Fibroblast of skin of left quadriceps (primary cell): Measurements from ENCODE around the gene ANKRD66.
"Not testable (repeated sequence)": the region's sequence is repeated elsewhere in the genome, so short reads cannot be mapped to it uniquely, and the experiment has no call there.

Experiments
- DNase-seq, 2 experiments: peaks; one replicate each; pipeline ENCODE4 v3.0.0-alpha.2; 2013; ENCODE audit warnings: low read depth in 2 of 2

ANKRD66 gene

DNA sequence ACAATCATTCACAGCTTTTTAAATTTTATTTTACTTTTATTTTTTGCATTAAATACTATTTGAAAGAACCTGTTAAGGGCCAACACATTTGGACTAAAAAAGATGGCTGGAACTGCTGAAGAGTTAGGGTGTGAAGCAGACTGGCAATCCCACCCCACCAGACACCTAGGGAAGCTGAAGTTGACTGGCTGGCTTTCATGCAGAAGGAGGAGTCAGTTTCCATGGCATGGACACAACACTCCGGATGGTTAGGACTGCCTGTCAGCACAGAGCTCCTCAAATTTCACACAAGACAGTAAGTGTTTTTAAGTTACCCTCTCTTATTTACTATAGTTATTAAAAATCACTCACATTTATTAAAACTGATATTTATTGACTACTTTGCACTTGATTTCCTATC lies at the start of gene ANKRD66:
TSS of gene ANKRD66 (plus strand) at position 238 of the 400 bp plus-strand sequence. CDS start 5,016 bp downstream, outside the sequence.
- DNase-seq: no peak

DNA sequence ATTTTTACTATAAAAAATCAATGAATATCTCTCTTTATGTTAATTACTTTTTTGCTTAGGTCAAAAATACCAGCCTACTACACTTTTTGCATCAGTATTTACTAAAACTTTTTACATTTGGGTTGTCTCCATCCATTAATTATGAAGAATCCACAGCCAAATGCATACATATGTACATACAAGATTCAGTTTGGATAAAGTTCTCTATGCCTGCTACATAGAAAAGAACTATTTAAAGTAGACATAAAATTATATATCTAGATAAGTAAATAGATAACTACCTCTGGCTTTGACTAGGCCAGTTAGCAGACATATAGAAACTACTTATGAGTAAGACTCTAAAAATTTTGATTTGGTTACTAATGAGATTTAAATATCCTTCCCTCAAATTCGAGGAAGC lies 46.8 kb upstream of the ANKRD66 start:
- DNase-seq: no peak

- DNase-seq: no peak
Measured at GRCh38 chr6:46704562-46704961, 42.2 kb upstream of the ANKRD66 start.

GRCh38 chr6:46706464-46706863 lies 40.3 kb upstream of the ANKRD66 start:
- DNase-seq: no peak

- no peak for DNase-seq
Measured at GRCh38 chr6:46711491-46711890, 35.2 kb upstream of the ANKRD66 start.

DNA sequence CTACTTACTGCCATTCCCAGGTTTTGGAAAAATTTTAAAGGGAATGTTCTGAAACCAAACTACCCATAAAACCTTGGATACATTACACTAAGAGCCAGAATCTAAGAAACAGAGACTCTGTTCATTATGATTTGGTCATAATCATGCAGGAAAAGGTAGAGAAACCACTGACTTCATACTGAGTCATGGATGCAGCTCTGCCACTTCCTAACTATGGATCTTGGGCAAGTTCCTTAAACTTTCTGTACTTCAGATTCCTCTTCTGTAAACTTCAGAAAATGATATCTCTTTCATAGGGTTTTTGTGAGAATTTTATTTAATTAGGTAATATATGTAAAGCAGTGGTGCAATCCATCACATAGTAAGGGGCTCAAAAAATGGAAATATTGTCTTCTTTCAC lies 31.6 kb upstream of the ANKRD66 start:
- no peak for DNase-seq

GRCh38 chr6:46719099-46719498 lies 27.6 kb upstream of the ANKRD66 start:
- no peak for DNase-seq

DNA sequence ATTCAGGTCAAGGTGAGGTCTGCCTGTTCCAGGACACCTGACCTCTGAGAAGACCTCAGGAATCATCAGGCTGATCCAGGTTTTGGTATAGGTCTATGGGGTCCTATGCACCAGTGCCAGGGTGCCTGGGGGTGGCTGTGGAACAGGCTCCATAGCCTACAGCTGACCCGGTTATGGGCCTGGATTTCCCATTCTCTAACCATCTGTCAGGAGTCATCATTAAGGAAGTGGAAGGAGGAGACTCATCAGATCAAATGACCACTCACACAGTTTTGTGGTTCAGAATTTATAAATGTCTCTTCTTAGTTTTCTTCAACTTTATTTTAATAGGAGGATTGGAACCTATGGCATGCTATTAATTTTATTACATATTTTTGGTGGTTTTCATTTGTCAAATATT lies 26.3 kb upstream of the ANKRD66 start:
- DNase-seq: no peak

DNA sequence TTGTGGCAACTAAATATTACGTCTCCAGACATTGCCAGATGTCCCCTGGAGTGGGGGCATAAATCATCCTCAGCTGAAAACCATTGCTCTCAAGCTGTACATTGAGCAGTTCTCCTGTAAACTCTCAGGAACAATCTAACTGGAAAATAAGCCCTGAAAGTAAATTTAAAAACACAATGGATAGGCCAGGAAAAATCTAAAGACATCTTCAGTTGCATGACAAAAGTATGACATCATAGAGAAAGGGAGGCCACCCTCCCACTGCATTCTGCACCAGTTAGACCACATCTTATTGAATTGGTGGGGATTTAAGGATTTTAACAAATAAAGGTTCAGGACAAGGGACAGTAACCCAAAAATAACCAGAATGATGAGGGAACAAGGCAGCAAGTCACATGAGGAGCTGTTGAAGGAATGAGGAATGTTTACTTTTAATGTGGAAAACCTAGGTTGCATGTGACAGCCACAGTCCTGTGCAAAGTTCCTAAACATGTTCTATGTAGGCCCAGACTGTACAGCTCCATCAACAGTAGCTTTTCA lies 16.9 kb upstream of the ANKRD66 start:
- no peak for DNase-seq

DNA sequence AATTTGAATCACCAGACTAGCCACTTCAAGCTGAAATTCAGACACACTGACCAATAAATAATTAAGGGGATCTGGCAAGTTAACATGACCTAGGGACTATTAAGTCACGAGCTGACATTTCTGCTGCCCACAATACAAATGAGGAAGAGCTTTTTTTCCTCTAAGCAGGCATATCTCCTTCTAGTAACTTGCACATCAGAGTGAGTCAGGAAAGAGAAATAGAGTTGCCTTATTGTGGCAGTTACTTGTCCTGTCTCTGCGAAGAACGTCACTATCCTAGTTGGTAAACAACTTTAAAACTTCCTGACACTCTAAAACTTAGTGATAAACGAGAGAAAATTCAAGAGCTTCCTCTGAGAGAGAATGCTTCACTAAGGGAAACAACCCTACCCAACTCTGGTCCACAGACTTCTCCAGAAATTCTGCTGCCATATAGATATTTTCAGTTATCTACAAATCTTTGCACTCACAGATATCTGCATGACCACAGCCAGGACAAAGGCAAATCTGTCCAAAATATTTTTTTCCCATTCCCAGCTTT lies 15.7 kb upstream of the ANKRD66 start:
- DNase-seq: no peak

DNA sequence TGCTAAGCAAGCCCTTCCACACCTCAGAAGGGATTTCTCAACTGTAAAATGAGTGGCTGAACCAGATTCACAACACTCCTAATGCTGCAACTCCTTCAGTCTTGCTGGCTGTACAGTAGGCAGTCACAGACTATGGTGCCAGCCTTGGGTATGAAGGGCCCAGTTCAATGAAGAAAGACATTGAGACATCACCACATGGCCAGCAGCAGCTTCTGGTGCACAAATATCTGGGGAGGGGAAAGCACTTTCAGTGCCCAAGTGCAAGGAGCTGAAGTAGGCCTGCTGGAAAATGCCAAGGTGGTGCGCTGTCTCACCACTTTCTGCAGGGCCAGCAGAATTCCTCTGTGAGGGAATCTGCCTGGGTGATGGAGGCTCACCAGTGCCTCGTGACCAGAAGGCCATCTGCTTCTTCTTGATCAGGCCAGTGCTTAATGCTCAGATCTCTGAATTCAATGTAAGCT lies 13.4 kb upstream of the ANKRD66 start:
- DNase-seq: no peak

DNA sequence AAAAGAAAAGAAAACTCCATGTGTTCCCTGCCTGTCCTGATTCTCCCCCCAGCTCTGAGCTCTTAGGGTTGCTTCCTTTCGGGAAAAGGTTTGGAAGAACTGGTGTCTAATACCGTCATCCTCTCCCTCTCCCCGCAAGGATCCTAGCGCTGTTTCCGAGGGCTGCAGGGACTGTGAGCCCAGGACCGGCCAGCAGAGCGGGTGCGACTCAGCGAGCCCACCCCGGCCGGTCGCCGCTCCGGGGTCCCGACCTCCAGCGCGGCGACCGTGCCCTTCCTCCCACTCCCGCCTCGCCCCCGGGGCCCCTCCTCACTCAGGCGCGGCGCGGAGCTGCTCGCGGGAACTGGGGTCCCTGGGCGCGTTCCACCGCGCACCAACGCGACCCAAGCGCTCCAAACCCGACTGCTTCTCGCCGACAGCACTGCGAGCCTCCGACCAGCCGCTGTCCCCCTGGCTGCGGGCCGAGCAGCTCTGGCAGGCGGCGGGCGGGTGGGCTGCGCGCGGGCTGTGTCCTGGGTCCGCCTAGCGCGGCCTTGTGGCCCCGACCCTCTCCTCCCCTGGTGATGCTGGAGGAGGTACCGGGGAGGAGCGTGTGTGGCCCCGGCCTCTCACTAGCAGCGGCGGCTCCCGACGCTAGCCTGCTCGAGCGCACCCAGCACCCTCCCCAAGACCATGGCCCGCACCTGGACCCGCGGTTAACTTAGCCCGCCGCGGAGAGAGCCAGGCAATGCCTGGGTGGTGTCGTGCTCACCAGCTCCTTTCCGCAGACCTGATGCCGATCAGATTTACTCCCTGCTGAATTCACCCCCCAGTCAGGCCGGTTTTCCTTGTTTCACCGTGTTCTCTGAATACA lies 11.6 kb upstream of the ANKRD66 start, which contains the start of gene PLA2G7:
TSS of gene PLA2G7 (minus strand) at position 509 of the 853 bp plus-strand sequence. CDS start 12,484 bp downstream, outside the sequence.
- no peak for DNase-seq

GRCh38 chr6:46735720-46736031 lies 11.1 kb upstream of the ANKRD66 start:
- no peak for DNase-seq

DNA sequence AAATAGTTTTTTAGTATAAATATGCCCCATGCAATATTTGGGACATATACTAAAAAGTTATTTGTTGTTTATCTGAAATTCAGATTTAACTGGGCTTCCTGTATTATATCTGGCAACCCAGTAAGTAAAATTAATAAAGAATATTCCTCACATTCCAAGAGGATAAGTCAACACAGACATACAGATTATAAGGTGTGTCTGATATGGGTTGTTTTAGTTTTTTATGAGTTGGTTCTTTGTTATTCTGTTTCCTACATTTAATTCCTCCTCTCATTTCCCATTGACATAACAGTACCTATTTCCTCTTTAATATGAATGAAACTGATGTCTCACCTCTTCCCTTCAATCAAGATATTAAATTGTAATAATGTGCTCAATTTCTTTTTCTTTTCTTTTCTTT lies 9.8 kb upstream of the ANKRD66 start:
- DNase-seq: no peak

DNA sequence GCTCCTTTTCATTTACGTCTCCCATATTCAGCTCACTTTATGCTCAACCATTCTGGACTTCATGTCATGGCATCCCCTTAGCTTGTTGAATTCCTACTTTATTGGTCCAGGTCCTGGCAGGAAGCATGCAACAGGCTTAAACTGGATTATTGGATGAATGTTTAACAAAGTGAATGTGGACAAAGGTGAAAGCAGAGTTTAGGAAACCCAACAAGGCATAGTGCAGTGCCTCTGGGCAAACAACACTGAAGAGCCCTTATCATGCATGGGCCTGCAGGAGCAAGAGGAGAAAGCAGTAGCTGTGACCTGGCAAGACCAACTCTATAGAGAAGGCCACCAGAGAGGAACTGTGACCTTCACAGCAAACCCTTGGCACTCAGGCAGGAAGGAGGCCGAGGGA lies 5.3 kb upstream of the ANKRD66 start:
- DNase-seq: no peak

- DNase-seq: no peak
Measured at GRCh38 chr6:46741910-46742309, 4.8 kb upstream of the ANKRD66 start.

DNA sequence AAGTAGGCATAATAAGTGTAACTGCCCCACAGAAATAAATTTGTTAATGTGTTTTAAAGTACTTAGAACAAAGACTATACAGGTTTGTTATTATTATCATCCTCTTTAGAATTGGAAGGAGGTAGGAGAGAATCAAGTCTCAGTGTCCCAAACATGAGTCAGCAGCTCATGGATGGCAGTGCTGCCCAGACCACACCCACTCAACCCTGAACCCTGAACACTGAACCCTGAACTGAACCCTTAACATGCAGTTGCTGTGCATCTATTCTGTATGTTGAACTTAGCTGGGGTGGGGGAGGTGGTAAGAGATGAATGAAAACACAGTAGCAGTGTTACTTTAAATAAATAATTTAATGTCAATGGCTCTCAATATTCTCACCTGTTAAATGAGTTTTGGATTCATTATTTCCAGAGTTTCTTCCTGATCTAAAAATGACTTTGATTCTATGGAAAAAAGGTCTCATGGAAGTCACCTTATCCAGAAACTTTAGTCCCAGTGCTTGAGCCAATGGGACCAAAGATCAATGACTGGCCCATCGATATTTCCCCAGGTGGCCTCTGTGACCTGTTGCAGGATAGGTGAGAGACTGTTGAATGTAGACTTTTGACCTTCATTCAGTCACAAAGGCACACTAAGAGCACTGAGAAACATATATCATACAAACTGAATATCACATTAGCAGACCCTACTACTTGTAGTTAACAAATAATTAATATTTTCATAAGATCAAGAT lies 3.1 kb upstream of the ANKRD66 start:
- no peak for DNase-seq

GRCh38 chr6:46744159-46744725 lies 2.5 kb upstream of the ANKRD66 start:
- not testable (repeated sequence) for DNase-seq

- DNase-seq: no peak
Measured at GRCh38 chr6:46745973-46746372, 760 bp upstream of the ANKRD66 start.

GRCh38 chr6:46748940-46749503 lies 2.3 kb downstream of the ANKRD66 start:
- DNase-seq: no peak

- DNase-seq: no peak
Measured at GRCh38 chr6:46749731-46750130, 3.0 kb downstream of the ANKRD66 start.

DNA sequence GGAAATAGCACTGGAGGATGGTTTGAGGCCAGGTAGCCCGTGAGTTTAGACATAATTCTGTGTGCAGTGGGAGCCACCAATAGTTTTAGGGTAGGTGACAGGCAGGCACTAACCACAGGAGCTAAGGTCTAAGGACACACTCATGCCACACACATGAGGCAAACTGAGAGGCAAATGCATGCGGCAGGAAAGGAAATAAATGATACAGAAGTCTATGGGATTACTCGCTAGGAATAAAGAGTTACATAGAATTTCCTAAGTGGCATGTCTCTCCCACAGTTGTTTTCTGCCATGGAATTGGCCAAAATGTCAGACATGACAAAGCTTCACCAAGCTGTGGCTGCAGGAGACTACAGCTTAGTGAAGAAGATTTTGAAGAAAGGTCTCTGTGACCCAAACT lies 4.9 kb downstream of the ANKRD66 start:
- DNase-seq: no peak
